Activated CD8-positive, alpha-beta T cell treated with anti-CD3 and anti-CD28 coated beads for 36 hours (primary cell): ENCODE results near the gene HNRNPAB. TPM values are rescaled to one million over a fixed set of nuclear protein-coding genes. Genes with fewer than 3 reads are reported as not detected.

Source experiments
- ATAC-seq: fragments of 200-7000 bp; cut with Tn5 transposase; one replicate; pipeline ENCODE4 v1.10.0; 2021; ENCODE audit warnings: mild to moderate bottlenecking, moderate library complexity
- CTCF ChIA-PET: fragments of 350-600 bp; sonication (Branson Sonifier 250); formaldehyde crosslinking; loops from one replicate; lab custom pipeline; 2021; ENCODE audit warnings: antibody characterized with exemption; lab: Charles Lee
- POLR2A ChIA-PET: fragments of 350-600 bp; sonication (Branson Sonifier 250); formaldehyde crosslinking; loops from one replicate; lab custom pipeline; 2021; ENCODE audit warnings: antibody characterized with exemption; lab: Charles Lee
- DNase-seq: peaks from one replicate; pipeline ENCODE4 v3.0.0-alpha.2; 2020
- H3K27ac Mint-ChIP-seq: one replicate; pipeline ENCODE4 v1.8.0; 2021; ENCODE audit warnings: mild to moderate bottlenecking, mixed read lengths
- H3K27me3 Mint-ChIP-seq: one replicate; pipeline ENCODE4 v1.8.0; 2021; ENCODE audit warnings: mixed read lengths
- H3K36me3 Mint-ChIP-seq: one replicate; pipeline ENCODE4 v1.8.0; 2021; ENCODE audit warnings: low read depth, mixed read lengths
- H3K4me1 Mint-ChIP-seq: one replicate; pipeline ENCODE4 v1.8.0; 2021; ENCODE audit warnings: low read depth, mixed read lengths
- H3K4me3 Mint-ChIP-seq: one replicate; pipeline ENCODE4 v1.8.0; 2021; ENCODE audit warnings: mild to moderate bottlenecking, moderate library complexity, mixed read lengths
- H3K9me3 Mint-ChIP-seq: one replicate; pipeline ENCODE4 v1.8.0; 2021; ENCODE audit warnings: mixed read lengths
- intact Hi-C: fragments of 100-400 bp; cut with micrococcal nuclease; formaldehyde crosslinking; loops from one replicate; pipeline ENCODE4 v1.10.0; 2022
- total RNA-seq, 2 experiments: library from RNA; stranded (reverse); gene quantifications; one replicate each; pipeline ENCODE4 v1.2.3, GENCODE V29; 2021
- TF ChIP-seq, protein P1 (sequence below): fragments of 200-600 bp; IDR thresholded peaks from one replicate; pipeline ENCODE4 v1.8.0; 2022; ENCODE audit warnings: antibody characterized with exemption, mild to moderate bottlenecking

The HNRNPAB gene
- total RNA-seq, 2 experiments from 2014 or later = 392 to 399 TPM

DNA sequence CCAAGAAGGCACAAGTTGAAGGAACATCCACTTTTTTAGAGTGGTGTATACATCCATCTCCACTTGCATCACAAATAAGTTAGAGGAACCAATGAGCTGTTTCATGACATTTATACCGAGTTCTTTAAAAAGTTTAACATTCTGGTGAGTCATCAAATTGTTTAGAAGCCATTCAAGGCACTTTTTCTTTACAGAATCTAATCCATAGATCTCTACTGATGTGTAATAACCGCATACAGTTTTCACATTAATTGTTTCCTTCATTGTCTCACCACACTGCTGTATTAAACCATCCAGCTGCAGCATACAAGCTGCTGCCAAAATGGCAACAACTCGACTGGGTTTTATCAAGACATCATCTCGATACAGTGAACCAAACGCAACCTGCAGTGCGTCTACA is 17.9 kb upstream of the HNRNPAB start:
- intact Hi-C loops = no loop called here
- Mint-ChIP-seq H3K4me3 (no peak overlapping the region), H3K9me3 (no peaks in the 10 kb centered on the region), H3K27me3 (no peaks in the 10 kb centered on the region), H3K36me3 (no peaks in the 10 kb centered on the region), H3K27ac (no peak overlapping the region), H3K4me1 (peaks cover 7% of the 10 kb centered on the region)
- no peak for DNase-seq
- TF ChIP-seq, protein P1, sequence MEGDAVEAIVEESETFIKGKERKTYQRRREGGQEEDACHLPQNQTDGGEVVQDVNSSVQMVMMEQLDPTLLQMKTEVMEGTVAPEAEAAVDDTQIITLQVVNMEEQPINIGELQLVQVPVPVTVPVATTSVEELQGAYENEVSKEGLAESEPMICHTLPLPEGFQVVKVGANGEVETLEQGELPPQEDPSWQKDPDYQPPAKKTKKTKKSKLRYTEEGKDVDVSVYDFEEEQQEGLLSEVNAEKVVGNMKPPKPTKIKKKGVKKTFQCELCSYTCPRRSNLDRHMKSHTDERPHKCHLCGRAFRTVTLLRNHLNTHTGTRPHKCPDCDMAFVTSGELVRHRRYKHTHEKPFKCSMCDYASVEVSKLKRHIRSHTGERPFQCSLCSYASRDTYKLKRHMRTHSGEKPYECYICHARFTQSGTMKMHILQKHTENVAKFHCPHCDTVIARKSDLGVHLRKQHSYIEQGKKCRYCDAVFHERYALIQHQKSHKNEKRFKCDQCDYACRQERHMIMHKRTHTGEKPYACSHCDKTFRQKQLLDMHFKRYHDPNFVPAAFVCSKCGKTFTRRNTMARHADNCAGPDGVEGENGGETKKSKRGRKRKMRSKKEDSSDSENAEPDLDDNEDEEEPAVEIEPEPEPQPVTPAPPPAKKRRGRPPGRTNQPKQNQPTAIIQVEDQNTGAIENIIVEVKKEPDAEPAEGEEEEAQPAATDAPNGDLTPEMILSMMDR = no peak
- CTCF ChIA-PET = interaction anchor here (1.1 to 1.4 kb wide), 2 partner anchors 17 to 112 kb away, joined by 3 to 4 read pairs; no protein-coding TSS in a partner anchor
- no peak for ATAC-seq
- POLR2A ChIA-PET = interaction anchor here (2.3 kb wide), 1 partner anchor 18 kb away, joined by 7 read pairs; the partner anchor contains the start of gene HNRNPAB

DNA sequence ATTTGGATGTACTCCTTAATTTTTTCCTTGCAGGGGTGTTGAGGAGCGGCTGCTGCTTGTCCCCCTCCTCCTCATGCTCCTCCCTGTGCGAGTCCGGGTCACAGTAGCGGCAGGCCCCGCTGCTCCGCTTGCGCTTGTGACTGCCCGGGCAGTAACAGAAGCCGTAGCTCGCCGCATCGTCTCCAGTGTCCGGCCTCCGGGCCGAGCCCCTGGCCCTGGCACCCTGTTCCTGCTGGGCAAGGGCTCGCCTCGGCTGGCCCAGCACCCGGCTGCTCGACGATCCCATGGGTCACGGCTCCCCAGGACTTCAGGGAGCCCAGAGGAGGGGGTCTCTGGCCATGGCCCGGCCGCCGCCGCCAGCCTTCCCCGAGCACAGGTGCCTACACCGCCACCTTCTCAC is 17.3 kb upstream of the HNRNPAB start, which contains the start of gene GMCL2:
GMCL2 (minus strand) TSS at position 358 of the 400 bp plus-strand sequence; CDS start at position 286, 72 bp downstream.
- Mint-ChIP-seq H3K4me1 (peaks cover 6% of the 10 kb centered on the region), H3K36me3 (no peaks in the 10 kb centered on the region), H3K4me3 (no peak within 1 kb of the TSS), H3K9me3 (no peaks in the 10 kb centered on the region), H3K27ac (no peak within 1 kb of the TSS), H3K27me3 (no peaks in the 10 kb centered on the region)
- ATAC-seq (no peak), DNase-seq (no peak)
- intact Hi-C loops = no loop called here
- POLR2A ChIA-PET = no interaction called here
- TF ChIP-seq, protein P1 = no peak
- CTCF ChIA-PET = interaction anchor here (1.1 kb wide), 1 partner anchor 112 kb away, joined by 4 read pairs; no protein-coding TSS in a partner anchor

DNA sequence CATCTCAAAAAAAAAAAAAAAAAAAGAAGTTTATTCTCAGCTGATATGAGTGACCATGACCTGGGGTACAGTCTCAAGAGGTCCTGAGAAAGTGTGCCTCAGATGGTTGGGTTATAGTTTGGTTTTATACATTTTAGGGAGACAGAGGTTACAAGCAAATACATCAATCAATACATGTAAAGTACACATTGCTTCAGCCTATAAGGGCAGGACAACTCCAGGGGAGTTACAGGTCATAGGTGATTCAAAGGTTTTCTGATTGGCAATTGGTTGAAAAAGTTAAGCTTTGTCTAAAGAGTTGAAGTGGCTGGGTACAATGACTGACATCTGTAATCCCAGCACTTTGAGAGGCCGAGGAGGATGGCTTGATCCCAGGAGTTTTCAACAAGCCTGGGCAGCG is 14.9 kb upstream of the HNRNPAB start:
- intact Hi-C loops = no loop called here
- TF ChIP-seq, protein P1 = no peak
- ATAC-seq (no peak), DNase-seq (no peak)
- Mint-ChIP-seq H3K4me3 (no peak overlapping the region), H3K27ac (no peak overlapping the region), H3K9me3 (no peaks in the 10 kb centered on the region), H3K36me3 (no peaks in the 10 kb centered on the region), H3K27me3 (peaks cover 7% of the 10 kb centered on the region), H3K4me1 (peaks cover 14% of the 10 kb centered on the region)
- POLR2A ChIA-PET = interaction anchor here (0.7 to 1.1 kb wide), 2 partner anchors 14 to 51 kb away, joined by 4 read pairs; no protein-coding TSS in a partner anchor
- CTCF ChIA-PET = interaction anchor here (1.3 to 2.1 kb wide), 2 partner anchors 68 to 114 kb away, joined by 3 to 10 read pairs; no protein-coding TSS in a partner anchor

DNA sequence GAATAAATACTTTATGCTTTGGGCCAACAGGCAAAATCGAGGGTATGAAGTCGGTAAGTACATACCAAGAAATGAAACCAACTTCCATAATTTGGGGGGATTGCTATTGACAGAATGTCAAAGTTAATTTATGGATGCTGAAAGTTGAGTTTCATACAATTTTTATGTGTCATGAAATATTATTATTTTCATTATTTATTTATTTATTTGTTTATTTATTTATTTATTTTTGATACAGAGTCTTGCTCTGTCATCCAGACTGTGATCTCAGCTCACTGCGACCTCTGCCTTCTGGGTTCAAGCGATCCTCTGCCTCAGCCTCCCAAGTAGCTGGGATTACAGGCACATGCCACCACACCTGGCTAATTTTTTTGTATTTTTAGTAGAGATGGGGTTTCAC is 12.7 kb upstream of the HNRNPAB start:
- no peaks in the 10 kb centered on the region for H3K9me3 Mint-ChIP-seq

DNA sequence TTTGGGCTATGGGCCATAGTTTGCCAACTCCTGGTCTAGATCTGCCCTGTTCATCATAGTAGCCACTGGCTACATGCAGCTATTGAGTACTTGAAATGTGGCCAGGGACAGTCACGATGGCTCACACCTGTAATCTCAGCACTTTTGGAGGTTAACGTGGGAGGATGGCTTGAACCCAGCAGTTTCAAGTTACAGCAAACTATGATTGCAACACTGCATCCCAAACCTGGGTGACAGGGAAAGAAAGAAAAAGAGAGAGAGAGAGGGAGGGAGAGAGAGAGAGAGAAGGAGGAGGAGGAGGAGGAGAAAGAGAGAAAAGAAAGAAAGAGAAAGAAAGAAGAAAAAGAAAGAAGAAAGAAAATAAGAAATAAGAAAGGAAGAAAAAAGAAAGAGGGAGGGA is 12.1 kb upstream of the HNRNPAB start:
- TF ChIP-seq, protein P1 = no peak
- ChIA-PET CTCF (interaction anchor here (0.9 kb wide), 1 partner anchor 117 kb away, joined by 3 read pairs; no protein-coding TSS in a partner anchor), POLR2A (no interaction called here)
- intact Hi-C loops = no loop called here
- ATAC-seq (no peak), DNase-seq (no peak)
- H3K4me1 Mint-ChIP-seq = peaks cover 14% of the 10 kb centered on the region
- no peaks in the 10 kb centered on the region for H3K36me3 Mint-ChIP-seq
- H3K9me3 Mint-ChIP-seq = no peaks in the 10 kb centered on the region
- peaks cover 7% of the 10 kb centered on the region for H3K27me3 Mint-ChIP-seq
- no peak overlapping the region for H3K4me3 Mint-ChIP-seq
- no peak overlapping the region for H3K27ac Mint-ChIP-seq

More for the DNA sequence above, 12.7 kb upstream of the HNRNPAB start:
- ChIA-PET CTCF (interaction anchor here (1.2 kb wide), 1 partner anchor 129 kb away, joined by 3 read pairs; no protein-coding TSS in a partner anchor), POLR2A (no interaction called here)
- ATAC-seq = no peak
- no peak for DNase-seq
- peaks cover 7% of the 10 kb centered on the region for H3K27me3 Mint-ChIP-seq
- no peak overlapping the region for H3K4me3 Mint-ChIP-seq
- TF ChIP-seq, protein P1 = no peak
- no peak overlapping the region for H3K27ac Mint-ChIP-seq
- no peaks in the 10 kb centered on the region for H3K36me3 Mint-ChIP-seq
- intact Hi-C loops = no loop called here
- H3K4me1 Mint-ChIP-seq = peaks cover 14% of the 10 kb centered on the region
